MCF 10A (cell line): ENCODE results near the gene LSM4. TPM values are rescaled to one million over a fixed set of nuclear protein-coding genes. Genes with fewer than 3 reads are reported as not detected.
A peak's percentile ranks its signal among the peaks of the same experiment; 100 is the strongest.

Experiments used
- BruUV-seq: library from RNA; stranded (reverse); fragments of 400-500 nt; replicated peaks from 2 replicates; lab custom pipeline; 2021; lab: Mats Ljungman, UMichigan
- CTCF ChIA-PET: fragments of 300-600 bp; sonication (Branson Sonifier 250); formaldehyde crosslinking; extraction: SDS; loops from one replicate; lab custom pipeline; 2021; ENCODE audit warnings: antibody characterized with exemption, inconsistent platforms; lab: Yijun Ruan, JAX
- POLR2A ChIA-PET: fragments of 300-600, 350-650 bp; sonication (Branson Sonifier 250); formaldehyde crosslinking; extraction: SDS; loops from one replicate; lab custom pipeline; 2020; ENCODE audit warnings: antibody characterized with exemption, inconsistent platforms; lab: Yijun Ruan, JAX
- DNase-seq: peaks from one replicate; pipeline ENCODE4 v3.0.0-alpha.2; 2018; ENCODE audit not compliant: unreplicated experiment
- H3K27ac Mint-ChIP-seq: one replicate; pipeline ENCODE4 v1.8.0; 2022; ENCODE audit warnings: mild to moderate bottlenecking, low read depth, mixed read lengths; ENCODE audit not compliant: unreplicated experiment
- H3K27me3 Mint-ChIP-seq: one replicate; pipeline ENCODE4 v1.8.0; 2022; ENCODE audit warnings: mixed read lengths; ENCODE audit not compliant: insufficient read depth, unreplicated experiment
- H3K36me3 Mint-ChIP-seq: one replicate; pipeline ENCODE4 v1.8.0; 2022; ENCODE audit warnings: mild to moderate bottlenecking, moderate library complexity, mixed read lengths; ENCODE audit not compliant: insufficient read depth, unreplicated experiment
- H3K4me1 Mint-ChIP-seq: one replicate; pipeline ENCODE4 v1.8.0; 2022; ENCODE audit warnings: mixed read lengths; ENCODE audit not compliant: insufficient read depth, unreplicated experiment
- H3K4me3 Mint-ChIP-seq: one replicate; pipeline ENCODE4 v1.8.0; 2022; ENCODE audit warnings: mild to moderate bottlenecking, moderate library complexity, mixed read lengths; ENCODE audit not compliant: unreplicated experiment
- H3K9me3 Mint-ChIP-seq: one replicate; pipeline ENCODE4 v1.8.0; 2022; ENCODE audit warnings: mixed read lengths; ENCODE audit not compliant: unreplicated experiment
- CTCF ChIP-seq: fragments of 200-600 bp; IDR thresholded peaks from one replicate; pipeline ENCODE4 v1.8.0; 2022; ENCODE audit warnings: antibody characterized with exemption, mild to moderate bottlenecking; ENCODE audit not compliant: unreplicated experiment
- intact Hi-C: fragments of 100-400 bp; cut with micrococcal nuclease; formaldehyde crosslinking; loops from 2 replicates; pipeline ENCODE4 v1.14.1; 2022
- total RNA-seq: library from RNA; stranded (reverse); gene quantifications from 2 replicates; pipeline ENCODE4 v1.2.3, GENCODE V29; 2022

LSM4 gene
- total RNA-seq, 1 experiment from 2014 or later, result 193 TPM

- Mint-ChIP-seq H3K27ac (peak overlapping the region; percentile 97), H3K4me1 (peaks cover 24% of the 10 kb centered on the region), H3K4me3 (peak overlapping the region; percentile 78), H3K36me3 (peaks cover 6% of the 10 kb centered on the region), H3K9me3 (no peaks in the 10 kb centered on the region), H3K27me3 (no peaks in the 10 kb centered on the region)
- TF ChIP-seq CTCF, result no peak
- DNase-seq, result no peak
- POLR2A ChIA-PET, result interaction anchor here (0.7 to 4.0 kb wide), 7 partner anchors 11 to 99 kb away, joined by 5 to 170 read pairs (median 15); partner anchors contain the start of genes IQCN, JUND, LSM4 and MPV17L2
- intact Hi-C loops, result no loop called here
- BruUV-seq, result no TSS peak
- CTCF ChIA-PET, result interaction anchor here (0.5 kb wide), 1 partner anchor 8 kb away, joined by 5 read pairs; no protein-coding TSS in a partner anchor
These were observed 31.8 kb downstream of the LSM4 start for GRCh38 chr19:18291019-18291524.

- BruUV-seq, result no TSS peak
- no peak for DNase-seq
- Mint-ChIP-seq H3K27me3 (no peaks in the 10 kb centered on the region), H3K36me3 (peaks cover 6% of the 10 kb centered on the region), H3K27ac (peak overlapping the region; percentile 97), H3K4me3 (peak overlapping the region; percentile 78), H3K4me1 (peaks cover 24% of the 10 kb centered on the region), H3K9me3 (no peaks in the 10 kb centered on the region)
- TF ChIP-seq CTCF, result no peak
- POLR2A ChIA-PET, result interaction anchor here (4.0 kb wide), 1 partner anchor 10 kb away, joined by 170 read pairs; the partner anchor contains the start of gene JUND
- CTCF ChIA-PET, result no interaction called here
- intact Hi-C loops, result no loop called here
These were observed 32.4 kb downstream of the LSM4 start for GRCh38 chr19:18290302-18291018.

DNA sequence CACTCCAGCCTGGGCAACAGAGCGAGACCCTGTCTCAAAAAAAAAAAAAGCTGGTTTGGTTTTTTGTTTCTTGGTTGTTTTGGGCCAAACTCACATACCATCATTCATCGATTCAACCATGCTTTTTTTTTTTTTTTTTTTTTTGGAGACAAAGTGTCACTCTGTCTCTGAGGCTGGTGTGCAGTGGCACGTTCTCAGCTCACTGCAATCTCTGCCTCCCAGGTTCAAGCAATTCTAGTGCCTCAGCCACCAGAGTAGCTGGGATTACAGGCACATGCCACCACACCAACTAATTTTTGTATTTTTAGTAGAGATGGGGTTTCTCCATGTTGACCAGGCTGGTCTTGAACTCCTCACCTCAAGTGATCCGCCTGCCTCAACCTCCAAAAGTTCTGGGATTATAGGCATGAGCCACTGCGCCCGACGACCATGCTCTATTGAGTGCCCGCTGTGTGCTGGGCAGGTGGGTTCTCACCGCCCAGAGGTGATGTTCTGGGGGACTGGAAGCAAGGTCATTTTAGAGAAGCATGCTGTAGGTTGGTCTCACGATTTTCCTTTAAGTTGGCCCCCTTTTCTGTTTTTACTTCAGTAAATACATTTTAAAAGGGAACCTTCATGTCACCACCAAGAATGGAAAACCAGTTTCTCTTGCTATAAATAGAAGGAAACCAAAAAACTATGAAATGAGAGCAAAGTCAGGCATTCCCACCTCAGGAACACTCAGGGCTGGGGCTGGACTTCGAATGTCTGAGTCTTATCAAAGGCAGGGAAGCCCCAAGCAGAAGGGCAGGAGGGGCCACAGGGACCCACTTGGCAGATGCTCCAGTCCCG, 33.2 kb downstream of the LSM4 start:
- Mint-ChIP-seq H3K4me1 (peaks cover 24% of the 10 kb centered on the region), H3K36me3 (peaks cover 6% of the 10 kb centered on the region), H3K9me3 (no peaks in the 10 kb centered on the region), H3K4me3 (no peak overlapping the region), H3K27ac (no peak overlapping the region), H3K27me3 (no peaks in the 10 kb centered on the region)
- CTCF ChIA-PET, result interaction anchor here (0.6 to 1.2 kb wide), 3 partner anchors 10 to 39 kb away, joined by 3 read pairs; partner anchors contain the start of gene IQCN
- TF ChIP-seq CTCF, result no peak
- intact Hi-C loops, result no loop called here
- POLR2A ChIA-PET, result no interaction called here
- BruUV-seq, result no TSS peak
- DNase-seq, result no peak
